ENCODE measurements around the gene KCNJ6. TPM values are rescaled to one million over a fixed set of nuclear protein-coding genes. Genes with fewer than 3 reads are reported as not detected.

Gene KCNJ6
- total and polyA plus RNA-seq, 9 of the 15 experiments (the other 6 are each of a cell fraction or from before 2014, with no cell fraction given) = 0.06 to 0.21 (median 0.13) TPM; not detected in 1

- Histone ChIP-seq H3K27me3 (ENCODE audit: control insufficient read depth in 2 of 2, insufficient read depth in 2 of 2, low read length in 2 of 2) (peaks cover 9 to 30% of the 10 kb centered on the region in 2 experiments; a peak in 4 of 5 replicates), H4K20me1 (replicated peaks; ENCODE audit: control insufficient read depth, insufficient read depth, low read length) (no peaks in the 10 kb centered on the region; the same call in 1 of the 2 replicates), H3K79me2 (ENCODE audit: control insufficient read depth, insufficient read depth, low read length) (no peaks in the 10 kb centered on the region), H3K4me1 (replicated peaks in 1 of 2; ENCODE audit: control insufficient read depth in 2 of 2, insufficient read depth in 2 of 2, low read length in 2 of 2) (no peaks in the 10 kb centered on the region), H3K9me1 (ENCODE audit: control insufficient read depth, insufficient read depth, low read length) (no peaks in the 10 kb centered on the region), H2AFZ (ENCODE audit: low read depth, low read length) (no peak overlapping the region), H3K4me2 (ENCODE audit: insufficient read depth, low read length) (no peak overlapping the region), H3K9me3 (replicated peaks; ENCODE audit: control insufficient read depth, insufficient read depth, low read depth, low read length) (no peaks in the 10 kb centered on the region), H3K36me3 (ENCODE audit: control insufficient read depth, insufficient read depth, low read length) (no peaks in the 10 kb centered on the region), H3K4me3 (no peak overlapping the region), H3K27ac (ENCODE audit: extremely low read depth, low read depth, low read length) (no peak overlapping the region), H3K9ac (ENCODE audit: insufficient read depth in 1 of 2, low read depth in 2 of 2, low read length in 2 of 2) (no peak overlapping the region)
- BruUV-seq (replicated peaks) = no TSS peak
- intact Hi-C loops (cut with micrococcal nuclease) (no loop called here), in situ Hi-C loops (cut with MboI) (no loop called here)
- FAIRE-seq = no peak
- WGBS (ENCODE audit: insufficient coverage, low coverage, missing lambda C conversion rate) = 4% methylated on average over 5 of the region's 5 CpGs
- peak in 1 of 4 experiments; percentile 11 for DNase-seq (ENCODE audit: extremely low read depth in 1 of 4, low spot score in 3 of 4)
- POLR2A ChIA-PET = interaction anchor here (0.6 kb wide), 2 partner anchors 220 to 539 kb away, joined by 3 read pairs; no protein-coding TSS in a partner anchor
- CTCF ChIA-PET (ENCODE audit: low intra/inter-chr PET ratio) = interaction anchor here (0.7 kb wide), 1 partner anchor 21 kb away, joined by 4 read pairs; no protein-coding TSS in a partner anchor
- ATAC-seq = no peak
- TF ChIP-seq FOSL1 (tag; conservative IDR thresholded peaks at IDR 0.05) (0 out of 2 replicates have a peak, but pooled peaks have one; percentile 21), ZKSCAN1 (IDR thresholded peaks at IDR 0.05; ENCODE audit: low read depth, low read length) (no peak), CGGBP1 (CRISPR knock-in tag; IDR thresholded peaks at IDR 0.05) (no peak), MNT (conservative IDR thresholded peaks at IDR 0.05) (no peak), CREM (IDR thresholded peaks at IDR 0.05; ENCODE audit: low read depth) (0 out of 2 replicates have a peak, but pooled peaks have one; percentile 39), ZNF592 (IDR thresholded peaks at IDR 0.05) (no peak), CREB3 (tag; conservative IDR thresholded peaks at IDR 0.05; ENCODE audit: low read depth) (no peak), FOXM1 (IDR thresholded peaks at IDR 0.05; ENCODE audit: low read depth) (no peak), FOXM1 (CRISPR knock-in tag; IDR thresholded peaks at IDR 0.05; ENCODE audit: low read depth) (no peak), ILK (tag; IDR thresholded peaks at IDR 0.05; ENCODE audit: borderline replicate concordance, low read depth) (no peak), ZFPM2 (CRISPR knock-in tag; IDR thresholded peaks at IDR 0.05) (no peak), LCOR (CRISPR knock-in tag; IDR thresholded peaks at IDR 0.05) (no peak), RBBP5 (IDR thresholded peaks at IDR 0.05; ENCODE audit: borderline replicate concordance, insufficient read depth, low read length, poor library complexity, severe bottlenecking) (no peak), RAD51 (IDR thresholded peaks at IDR 0.05; ENCODE audit: borderline replicate concordance, low read depth) (no peak), CHCHD3 (CRISPR knock-in tag; IDR thresholded peaks at IDR 0.05) (no peak), IFI16 (CRISPR knock-in tag; IDR thresholded peaks at IDR 0.05) (no peak)
Observed at GRCh38 chr21:37863842-37864241, 52.4 kb downstream of the KCNJ6 start.

Measured in K562 (cell line).